GM21423 (cell line): ENCODE measurements around the gene HNF1B.
A peak's percentile ranks its signal among the peaks of the same experiment; 100 is the strongest.

Source experiments
- ATAC-seq: cut with Tn5 transposase; IDR thresholded peaks from one replicate; pipeline ENCODE4 v1.9.1; 2021; ENCODE audit warnings: mild to moderate bottlenecking, moderate library complexity; ENCODE audit not compliant: unreplicated experiment

Gene HNF1B

DNA sequence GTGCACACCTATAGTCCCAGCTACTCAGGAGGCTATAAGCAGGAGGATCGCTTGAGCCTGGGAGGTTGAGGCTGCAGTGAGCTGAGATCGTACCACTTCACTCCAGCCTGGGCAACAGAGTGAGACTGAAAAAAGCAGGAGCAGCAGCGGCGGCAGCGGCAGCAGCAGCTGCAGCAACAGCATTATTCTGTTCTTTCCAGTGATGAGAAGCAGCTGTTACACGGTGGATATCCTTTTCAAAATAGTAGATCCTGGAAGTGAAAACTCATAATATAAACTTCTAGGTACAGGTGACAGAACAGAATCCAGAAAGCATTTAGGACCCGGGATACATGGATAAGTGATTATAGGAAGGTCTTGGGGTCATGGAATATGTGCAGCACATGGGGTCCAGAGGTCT, 17.8 kb upstream of the HNF1B start:
- no peak for ATAC-seq

DNA sequence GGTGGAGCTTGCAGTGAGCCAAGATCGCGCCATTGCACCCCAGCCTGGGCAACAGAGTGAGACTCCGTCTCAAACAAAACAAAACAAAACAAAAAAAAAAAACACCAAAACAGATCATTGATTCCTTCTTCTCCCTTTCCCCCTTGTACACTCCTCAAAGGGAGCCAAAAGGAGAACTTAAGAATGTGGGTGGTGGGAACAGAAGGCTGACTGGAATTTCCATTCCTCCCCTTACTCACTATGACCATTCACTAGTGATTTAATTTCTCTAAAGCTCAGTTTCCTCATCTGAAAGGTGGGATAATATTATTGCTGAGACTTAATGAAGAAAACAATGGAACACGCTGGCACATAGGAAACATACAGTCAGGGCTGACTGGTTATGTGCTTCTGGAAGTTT, 17.1 kb upstream of the HNF1B start:
- no peak for ATAC-seq

DNA sequence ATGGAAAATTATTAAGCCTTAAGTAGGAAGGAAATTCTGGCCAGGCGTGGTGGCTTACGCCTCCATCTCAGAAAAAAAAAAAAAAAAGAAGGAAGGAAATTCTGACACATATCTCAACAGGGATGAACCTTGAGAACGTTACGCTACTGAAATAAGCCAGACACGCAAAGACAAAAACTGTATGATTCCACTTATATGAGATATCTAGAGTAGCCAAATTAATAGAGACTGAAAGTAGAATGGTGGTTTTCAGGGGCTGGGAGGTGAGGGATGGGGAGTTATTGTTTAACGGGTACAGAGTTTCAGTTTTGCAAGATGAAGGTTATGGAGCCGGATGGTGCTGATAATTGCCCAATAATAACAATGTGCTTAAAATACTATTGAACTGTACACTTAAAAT, 16.2 kb upstream of the HNF1B start:
- ATAC-seq, result peak; percentile 49

DNA sequence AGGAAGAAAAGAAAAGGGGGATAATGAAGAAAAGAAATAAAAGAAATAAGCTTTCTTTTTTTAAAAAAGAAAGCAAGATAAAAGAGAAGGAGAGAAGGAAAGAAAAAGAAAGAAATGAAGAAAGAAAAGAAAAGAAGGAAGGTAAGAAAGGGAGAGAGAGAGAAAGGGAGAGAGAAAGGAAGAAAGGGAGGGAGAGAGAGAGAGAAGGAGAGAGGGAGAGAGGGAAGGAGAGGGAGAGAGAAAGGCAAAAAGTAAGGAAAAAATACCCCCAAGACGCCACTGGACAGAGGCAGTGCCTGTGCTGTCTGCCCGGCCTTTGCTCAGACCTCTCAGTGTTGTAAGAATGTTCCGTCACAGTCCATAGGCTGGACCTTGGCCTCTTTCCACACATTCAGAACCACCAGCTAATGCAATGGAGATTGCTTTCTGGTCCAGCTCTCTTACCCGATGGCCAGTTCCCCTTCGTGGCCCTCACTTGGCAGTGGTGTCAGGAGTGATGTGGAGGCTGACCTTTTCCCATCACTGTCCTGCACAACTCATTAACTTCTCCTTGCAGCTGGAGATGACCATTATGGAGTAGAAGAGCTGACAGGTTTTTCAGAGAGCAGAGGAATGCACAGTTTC, 14.3 kb upstream of the HNF1B start:
- ATAC-seq, result no peak

DNA sequence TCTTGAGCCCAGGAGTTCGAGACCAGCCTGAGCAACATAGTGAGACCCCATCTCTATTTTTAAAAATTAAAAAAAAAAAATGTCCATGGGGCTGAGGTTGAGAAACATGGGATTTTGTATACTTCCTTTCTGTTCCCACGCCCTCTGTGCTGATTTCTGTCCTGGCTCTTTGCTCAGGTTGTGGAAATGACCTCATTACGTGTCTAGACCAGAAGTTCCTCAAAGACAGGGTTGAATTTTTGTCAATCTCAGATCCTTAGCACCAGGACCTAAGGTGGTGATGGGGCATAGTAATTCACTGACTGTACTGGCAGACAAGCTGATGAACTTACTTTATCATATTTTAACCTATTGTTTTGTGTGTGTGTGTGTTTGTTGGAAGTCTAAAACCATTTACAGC, 11.2 kb upstream of the HNF1B start:
- ATAC-seq, result no peak

DNA sequence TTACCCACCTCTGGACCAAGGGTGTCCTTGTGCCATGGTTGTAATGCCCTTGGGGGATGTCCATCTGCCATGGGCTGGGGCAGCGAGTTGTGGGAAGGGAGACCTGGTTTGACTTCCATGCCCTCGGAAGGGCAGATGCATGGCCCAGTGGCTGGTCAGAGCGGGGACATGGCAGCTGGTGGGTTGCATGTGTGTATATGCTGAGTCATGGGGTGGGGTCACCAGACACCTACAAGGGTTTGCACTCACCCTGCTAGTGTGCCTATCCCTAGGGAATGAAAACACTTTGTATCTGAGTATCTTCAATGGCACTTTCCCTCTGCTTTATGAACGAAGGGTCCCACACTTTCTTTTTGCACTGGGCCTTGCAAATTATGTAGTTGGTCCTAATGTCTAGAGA, 10.6 kb upstream of the HNF1B start:
- no peak for ATAC-seq

DNA sequence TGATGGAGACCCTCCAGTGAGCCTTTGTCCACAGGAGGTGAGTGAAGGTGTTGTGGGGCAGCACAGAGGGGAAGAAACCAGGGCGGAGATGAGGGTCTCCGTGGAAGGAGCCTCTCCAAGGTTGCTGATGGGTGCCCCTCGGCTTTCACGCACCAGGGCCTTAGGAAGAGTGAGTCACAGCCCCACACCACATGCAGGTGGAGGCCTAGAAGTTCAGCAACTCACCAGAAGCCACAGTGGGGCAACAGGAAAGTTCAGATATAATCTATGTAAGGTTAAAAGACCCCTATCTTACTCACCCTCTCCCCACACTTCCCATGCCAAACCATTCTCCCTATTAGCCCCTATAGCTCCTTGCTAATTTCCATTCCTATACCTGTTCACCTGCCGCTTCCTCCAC, 9.5 kb upstream of the HNF1B start:
- no peak for ATAC-seq

DNA sequence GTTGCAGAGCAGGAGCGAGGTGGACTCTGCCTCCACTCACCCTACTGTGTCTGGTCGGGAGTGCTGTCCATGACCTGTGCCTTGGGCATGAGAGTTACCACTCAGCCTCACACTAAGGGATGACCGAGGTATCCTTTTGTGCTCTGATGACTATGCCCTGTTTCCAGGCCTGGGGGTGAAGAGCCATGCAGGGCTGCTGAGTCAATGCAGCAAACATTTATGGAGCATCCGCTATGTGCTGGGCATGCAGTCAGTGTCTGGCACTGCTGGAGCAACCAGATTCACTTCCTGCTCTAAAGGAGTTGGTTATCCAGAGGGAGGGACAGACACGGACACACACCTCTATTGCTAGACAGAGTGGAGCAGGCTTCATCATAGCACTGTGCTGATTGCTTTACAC, 7.6 kb upstream of the HNF1B start:
- ATAC-seq, result no peak

DNA sequence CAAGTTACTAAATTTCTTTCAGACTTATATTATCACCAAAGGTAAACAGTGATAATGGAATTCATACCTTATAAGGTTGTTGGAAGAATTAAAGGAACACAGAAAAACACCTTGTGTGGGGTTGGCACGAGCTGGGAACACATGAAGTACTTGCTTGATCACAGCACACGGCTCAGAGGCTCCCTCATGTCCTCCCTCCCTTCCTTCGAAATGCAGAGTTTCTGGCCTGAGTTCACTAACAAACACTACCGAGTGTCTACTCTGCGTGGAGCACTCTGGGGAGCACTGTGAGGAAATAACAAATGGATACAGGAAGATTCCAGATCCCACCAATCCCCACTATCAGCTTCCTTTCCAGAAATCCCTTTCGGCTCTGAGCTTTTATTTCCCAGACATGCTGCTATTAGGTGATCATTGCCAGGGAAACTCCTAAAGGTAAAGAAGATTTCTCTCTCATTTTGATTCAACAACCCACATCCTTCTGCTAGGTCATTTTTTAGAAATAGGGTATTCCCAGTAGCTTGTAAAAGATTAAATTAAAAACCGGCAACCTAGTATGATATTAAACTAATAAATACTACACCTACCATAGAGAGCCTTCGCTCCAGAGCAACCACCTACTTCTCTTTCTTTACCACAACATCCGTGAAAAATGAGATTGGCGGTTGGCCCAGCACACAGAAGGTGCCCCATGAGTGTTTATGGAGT, 6.1 kb upstream of the HNF1B start:
- no peak for ATAC-seq

DNA sequence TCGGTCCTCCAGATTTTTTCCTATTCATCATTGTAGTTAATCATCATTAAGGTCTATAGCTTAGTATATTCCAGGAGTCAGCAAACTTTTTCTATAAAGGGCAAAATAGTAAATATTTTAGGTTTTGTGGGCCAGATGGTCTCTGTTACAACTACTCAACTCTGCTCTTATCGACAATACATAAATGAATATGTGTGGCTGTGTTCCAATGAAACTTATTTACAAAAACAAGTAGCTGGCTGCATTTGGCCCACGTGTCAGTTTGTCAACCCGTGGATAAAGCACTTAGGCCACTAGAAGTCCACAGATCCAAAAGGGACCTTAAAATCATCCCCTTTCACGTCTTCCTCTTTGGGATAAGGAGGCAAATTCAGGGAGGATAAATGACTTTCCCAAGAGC, 5.4 kb upstream of the HNF1B start:
- no peak for ATAC-seq

DNA sequence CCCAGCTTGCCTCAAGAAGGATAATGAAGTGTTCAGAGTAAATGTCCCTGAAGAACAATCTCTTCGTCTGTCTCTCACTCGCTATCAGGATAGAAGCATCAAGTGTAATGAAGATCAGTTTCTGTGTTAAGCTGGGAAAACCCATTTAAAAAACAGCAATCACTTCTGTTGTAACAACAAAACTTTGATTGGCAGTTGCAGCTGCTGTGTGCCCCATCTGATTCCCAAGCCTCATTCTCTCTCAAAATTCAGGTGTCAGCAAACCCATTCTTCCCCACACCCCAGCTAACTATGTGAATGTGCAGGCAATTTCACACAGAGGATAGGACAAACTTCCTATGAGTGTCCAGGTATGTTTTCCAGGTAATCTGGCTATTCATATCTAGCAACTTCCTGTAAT, 2.4 kb upstream of the HNF1B start:
- no peak for ATAC-seq

DNA sequence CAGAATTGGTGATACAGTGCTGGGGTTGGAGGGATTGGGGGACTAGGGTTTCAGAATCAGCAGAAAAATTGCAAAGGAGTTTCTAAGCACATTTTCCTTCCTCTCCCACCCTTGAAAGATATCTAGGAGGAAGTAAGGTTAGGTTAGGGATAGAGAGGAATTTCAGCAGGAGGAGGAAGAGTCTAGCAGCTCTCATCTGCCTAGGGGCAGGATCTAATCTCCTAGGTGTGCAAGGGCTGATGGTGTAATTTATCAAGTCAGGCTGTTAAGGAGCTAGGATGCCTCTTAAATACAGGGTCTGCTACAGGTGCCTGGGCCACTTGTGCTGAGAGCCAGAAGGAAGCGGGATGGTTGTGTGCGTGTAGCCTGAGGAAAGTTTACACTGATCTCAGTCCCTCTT, 1.8 kb upstream of the HNF1B start:
- ATAC-seq, result no peak

DNA sequence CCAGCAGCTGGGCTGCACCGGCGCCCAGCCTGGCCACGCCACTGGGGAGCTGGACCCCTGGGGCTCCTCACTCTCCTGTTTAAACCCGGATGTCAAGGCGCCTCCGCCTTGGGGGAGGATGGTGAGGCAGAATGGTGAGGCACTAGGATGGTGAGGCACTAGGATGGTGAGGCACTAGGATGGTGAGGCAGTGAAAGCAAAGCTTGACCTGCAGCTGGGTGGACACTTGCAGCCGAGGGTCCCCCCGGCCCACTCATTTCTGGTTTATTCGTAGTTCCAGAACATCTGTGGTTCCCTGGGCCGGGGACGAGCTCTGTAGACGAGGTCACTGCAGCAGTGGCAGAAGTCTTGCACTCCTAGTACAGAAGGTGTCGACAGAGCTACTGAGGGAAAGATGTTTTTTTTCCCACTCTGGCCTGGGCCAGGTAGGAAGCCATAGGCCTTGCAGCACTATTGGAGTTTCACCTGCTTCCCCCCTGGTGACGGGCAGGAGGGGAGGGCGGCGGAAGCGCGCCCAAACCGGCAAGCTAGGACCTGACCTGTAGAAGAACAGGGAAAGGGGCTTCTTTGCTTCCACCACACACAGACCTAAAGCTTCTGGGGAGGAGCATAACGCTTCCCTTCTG, 1.1 kb upstream of the HNF1B start:
- no peak for ATAC-seq

DNA sequence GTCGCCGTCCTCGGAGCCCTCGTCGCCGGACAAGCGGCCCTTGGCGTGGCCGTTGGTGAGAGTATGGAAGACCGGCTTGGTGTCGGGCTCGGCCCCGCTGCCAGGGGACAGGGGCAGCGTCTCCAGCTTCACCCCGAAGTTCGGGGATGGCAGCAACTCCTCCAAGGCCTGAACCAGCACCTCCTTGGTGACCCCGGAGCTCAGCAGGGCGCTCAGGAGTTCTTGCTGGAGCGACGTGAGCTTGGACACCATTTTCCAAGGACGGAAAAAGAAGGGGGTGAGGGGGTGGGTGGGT, 279 bp downstream of the HNF1B start:
- ATAC-seq, result peak; percentile 5

DNA sequence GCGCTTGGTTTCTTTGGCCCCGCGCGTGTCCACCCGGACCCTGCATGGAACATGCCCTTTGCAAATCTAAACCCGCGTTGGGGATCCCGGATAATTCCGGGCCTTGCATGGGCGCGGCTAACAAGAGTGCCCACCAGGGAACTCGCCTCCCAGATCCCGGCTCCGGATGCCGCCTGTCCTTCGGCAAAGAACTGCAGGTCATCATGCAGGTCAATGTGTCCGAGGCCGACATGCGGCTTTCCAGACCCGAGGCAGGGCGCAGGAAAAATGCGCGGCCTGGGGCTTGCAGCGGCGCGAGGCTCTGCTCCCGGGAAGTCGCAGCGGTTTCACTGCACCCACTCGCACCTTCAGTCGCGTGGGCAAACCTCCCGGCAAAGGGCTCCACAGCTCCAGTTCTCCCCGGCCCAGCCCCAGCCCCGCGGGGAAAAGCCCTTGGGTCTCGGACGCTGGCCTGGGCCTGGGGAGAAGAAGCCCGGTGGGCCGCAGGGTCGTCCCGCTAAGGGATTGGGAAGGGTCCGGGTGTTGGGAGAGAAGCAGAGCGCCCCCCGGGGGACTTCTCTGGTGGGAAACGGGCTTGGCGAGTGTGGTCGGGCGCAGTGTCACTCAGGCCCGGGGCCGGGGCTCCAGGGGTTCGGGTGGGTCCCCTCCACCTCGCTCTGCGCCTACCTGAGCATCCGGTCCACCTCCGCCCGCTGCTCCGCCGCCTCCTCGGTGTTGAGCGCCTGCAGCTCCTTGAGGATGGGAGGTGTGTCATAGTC, 805 bp downstream of the HNF1B start:
- ATAC-seq, result peak; percentile 10

DNA sequence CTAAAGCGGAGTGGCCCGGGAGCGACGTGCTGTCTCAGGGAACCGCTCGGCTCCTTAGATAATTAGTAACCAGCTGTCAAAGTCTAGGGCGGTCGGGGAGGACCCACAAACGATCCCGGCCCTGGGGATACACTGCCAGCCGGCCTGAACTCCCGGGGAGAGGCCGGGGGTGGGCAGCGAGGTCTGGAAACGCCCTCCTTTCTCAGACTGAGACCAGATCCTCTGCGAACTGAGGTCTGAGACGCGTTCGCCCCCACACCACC, 1.3 kb downstream of the HNF1B start:
- no peak for ATAC-seq

DNA sequence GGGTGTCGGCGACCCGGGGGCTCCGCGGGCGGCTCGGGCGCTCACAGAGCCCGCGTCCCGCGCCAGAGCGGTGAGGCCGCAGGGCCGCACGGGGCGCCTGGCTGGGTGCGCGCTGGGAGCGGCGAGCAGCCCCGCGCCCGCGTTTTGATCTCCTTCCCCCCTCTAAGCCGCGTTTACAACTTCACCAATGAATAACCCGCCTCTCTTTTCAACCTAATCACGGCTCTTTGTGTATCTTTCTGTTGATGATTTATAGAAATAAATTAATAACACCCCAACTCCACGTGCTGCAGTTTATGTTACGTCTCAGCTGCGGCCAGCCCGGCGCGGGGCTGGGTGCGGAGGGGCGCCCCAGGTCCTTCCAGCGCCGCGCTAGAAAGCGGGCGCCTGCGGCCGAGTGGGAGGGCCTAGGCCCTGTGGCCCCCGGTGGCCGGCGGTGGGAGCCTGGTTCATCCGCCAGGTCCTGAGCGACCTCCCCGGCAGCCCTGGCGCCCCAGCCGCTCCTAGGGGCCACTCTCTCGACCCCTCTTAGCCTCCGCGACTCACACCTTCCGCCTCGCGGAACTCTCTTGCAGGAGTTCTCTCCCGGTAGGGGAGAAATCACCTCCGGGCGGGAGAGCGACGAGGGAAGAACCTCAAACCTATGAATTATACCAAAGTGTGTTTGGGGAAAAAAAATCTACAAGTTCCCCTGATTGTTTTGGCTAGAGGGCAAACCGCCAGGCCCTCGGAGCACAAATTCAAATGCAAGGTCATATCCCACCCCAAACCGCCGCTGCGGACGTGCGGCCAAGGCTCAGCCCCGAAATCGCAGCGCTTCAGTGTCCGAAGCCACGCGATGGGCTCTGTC, 1.9 kb downstream of the HNF1B start:
- ATAC-seq, result no peak

DNA sequence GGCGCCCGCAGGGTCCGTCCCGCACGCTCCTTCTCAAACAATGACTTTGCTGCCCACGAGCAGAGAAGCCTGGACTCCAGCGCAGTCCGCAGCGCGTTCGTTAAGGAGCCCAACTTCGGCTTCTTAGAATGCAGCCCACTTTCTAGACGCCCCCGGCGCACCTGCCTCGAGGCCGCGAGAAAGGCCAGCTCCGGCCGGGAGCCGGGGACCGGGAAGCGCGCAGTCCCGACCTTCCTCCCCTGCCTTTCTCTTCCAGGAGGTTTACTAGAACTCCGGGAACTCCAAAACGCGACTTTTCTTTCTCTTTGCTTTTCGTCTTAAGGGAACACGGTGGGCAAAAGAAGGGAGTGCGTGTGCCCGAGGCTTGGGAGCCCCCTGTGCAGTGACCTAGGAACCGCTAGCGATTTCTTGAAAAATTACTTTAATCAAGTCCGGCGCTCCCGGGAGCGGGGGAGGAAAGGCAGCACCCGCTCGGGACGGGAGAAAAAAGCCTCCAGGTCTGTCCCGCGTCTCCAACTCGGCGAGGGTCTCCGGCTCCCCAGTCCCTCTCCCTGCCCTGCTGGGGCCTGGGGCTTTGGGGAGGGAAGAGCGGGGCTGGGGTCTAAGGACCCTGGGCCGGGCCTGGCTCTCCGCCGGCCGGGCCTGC, 2.6 kb downstream of the HNF1B start:
- ATAC-seq, result no peak

DNA sequence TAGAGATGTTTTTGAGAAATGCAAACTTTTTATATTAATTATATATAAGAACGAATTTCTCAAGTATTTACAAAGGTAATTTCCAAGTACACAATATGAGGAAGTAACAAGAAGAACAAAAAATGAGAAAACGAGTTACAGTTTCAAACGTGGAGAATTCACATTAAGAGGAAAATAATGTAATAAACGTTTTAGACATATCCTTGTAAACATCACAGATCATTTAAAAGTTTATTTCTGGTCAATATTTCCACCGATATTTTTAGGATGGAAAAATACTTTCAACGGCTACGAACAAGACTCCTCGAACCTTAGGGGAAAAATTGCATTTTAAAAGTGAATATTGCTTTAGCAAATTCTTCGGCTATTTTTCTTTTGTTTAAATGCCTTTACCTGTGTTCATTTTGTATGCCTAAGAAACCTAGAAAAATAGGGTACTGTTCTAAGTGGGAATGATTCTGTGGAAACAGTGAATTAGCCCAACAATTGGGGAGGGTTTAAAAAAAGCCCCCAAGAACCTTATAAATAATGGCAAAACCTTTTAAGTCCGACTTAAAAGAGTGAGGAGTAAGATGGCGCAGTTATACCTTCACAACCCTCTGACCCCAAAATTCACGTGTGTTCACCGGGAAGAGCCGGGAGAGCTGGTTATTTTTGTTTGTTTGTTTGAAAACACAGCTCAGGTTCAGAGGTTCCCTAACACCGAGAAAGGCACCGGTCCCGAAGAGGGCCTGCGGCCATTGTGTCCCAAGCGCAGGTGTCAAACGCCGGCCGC, 3.3 kb downstream of the HNF1B start:
- no peak for ATAC-seq

DNA sequence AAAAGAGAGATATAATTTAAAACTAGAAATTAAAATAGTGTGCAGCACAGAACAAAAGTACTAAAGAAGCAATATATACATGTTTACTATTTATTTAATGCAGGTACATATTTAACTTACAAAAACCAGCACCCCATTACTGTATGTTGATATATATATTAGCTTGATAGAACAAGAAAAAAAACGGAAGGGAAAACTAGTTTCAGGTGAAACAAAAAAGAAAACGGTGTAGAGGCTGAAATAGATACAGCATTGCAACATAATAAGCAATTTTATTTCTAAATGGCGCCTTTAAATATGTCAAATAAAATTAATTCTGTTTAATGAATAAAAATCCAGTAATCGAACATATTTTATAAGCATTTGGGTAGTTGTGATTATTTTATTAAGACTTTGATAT, 3.9 kb downstream of the HNF1B start:
- no peak for ATAC-seq
